GM04503 (cell line): ENCODE data around the gene NTRK3.

Experiments
- DNase-seq: peaks from one replicate; pipeline ENCODE4 v3.0.0-alpha.2; 2012; ENCODE audit warnings: low read depth

The NTRK3 gene

GRCh38 chr15:87985451-87985850 lies 271.1 kb downstream of the NTRK3 start:
- DNase-seq: no peak

DNA sequence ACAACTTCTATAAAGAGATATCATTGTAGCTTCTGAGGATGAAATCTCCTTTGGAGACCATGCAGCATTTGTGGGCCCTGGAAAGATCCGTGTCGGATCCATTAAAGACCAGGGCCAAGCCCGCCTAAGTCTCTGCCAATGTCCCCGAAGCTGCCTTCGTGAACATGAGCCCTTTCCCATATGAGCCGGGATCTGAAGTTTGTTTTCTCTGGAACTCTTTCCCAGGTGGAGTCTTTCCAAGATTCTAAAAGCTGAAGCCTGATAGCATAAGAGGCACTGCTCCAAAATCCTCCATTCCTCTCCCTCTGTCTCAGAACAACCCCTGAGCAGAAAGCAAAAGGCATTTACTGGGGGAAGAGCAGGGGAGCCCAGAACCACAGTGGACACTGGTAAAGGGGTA lies 274.6 kb downstream of the NTRK3 start:
- no peak for DNase-seq

DNA sequence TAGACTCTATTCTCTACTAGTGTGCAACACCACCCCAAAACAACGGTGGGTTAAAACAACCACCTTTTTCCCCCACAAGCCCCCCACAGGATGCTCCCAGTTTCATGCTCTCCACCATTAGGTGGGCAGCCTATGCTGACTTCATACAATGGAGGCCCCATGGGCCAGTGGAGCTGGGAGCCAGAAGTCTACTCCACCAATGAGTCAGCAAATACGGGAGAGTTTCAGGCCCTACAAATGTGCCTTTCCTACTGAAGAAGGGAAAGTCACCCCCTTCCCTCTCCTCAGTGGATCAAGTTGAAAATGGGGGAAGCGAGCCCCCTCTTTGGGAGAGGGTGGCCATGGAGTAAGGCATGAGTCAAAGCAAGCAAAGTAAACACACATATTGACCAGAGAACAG lies 278.6 kb downstream of the NTRK3 start:
- DNase-seq: no peak

DNA sequence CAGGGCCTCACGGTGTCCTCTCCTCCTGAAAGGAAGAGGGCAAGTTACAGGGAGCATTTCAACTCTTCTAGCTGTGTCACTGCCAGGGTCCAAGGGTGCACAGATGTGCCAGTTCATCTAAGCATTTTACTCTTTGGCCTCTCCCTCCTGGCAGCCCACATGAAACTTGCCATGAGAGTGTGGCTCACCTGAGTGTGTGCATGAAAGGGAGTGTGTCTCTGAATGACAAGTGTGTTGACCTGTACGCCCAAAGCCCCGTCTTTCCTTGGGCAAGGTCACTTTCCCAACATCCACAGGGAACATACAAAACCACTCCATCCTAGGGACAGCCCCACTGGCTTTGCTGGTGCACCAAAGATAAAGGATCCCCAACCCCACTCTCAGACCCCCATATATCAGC lies 280.0 kb downstream of the NTRK3 start:
- no peak for DNase-seq

- DNase-seq: no peak
Measured at GRCh38 chr15:87973501-87974215, 282.9 kb downstream of the NTRK3 start.

- no peak for DNase-seq
Measured at GRCh38 chr15:87971076-87971475, 285.5 kb downstream of the NTRK3 start.

GRCh38 chr15:87967951-87968350 lies 288.6 kb downstream of the NTRK3 start:
- DNase-seq: no peak

GRCh38 chr15:87965304-87965703 lies 291.2 kb downstream of the NTRK3 start:
- no peak for DNase-seq

DNA sequence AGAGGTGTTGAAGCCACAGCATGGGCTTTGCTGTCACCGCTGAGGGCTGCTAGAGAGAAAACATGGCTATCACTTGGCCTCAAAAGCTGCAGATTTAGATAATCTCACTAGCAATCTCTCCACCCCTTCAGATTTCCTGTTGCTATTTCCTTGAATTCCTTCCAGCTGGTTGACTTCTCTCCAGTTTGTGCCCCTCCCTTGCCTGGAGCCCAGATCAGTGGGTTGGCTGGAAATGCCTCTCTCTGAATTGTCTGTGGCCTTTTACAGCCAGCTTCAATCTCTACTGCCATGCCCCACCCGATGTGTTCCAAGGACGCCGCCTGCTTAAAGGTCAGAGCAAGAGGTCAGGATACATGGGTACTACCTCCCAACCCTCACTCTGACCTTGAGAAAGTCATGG lies 294.1 kb downstream of the NTRK3 start:
- DNase-seq: no peak

- DNase-seq: no peak
Measured at GRCh38 chr15:87961851-87962420, 294.6 kb downstream of the NTRK3 start.

GRCh38 chr15:87959662-87960061 lies 296.9 kb downstream of the NTRK3 start:
- no peak for DNase-seq

DNA sequence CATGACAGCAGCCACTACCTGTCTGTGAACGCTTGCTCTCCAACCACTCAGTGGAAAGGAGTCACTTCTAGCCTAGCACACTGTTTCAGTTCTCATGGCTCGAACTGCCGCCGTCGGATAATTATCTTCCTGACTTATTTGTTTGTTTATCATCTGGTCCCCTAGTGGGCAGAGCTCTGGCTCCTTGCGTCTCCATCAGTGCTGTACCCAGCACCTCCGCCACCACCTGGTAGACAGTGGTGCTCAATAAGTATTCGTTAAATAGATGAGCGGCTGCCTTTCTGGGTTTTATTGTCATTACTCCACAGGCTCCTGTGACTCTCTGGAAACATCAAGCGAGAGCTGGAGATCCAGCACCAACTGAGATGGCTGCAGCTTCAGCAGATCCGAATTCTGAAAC lies 297.5 kb downstream of the NTRK3 start:
- DNase-seq: no peak

DNA sequence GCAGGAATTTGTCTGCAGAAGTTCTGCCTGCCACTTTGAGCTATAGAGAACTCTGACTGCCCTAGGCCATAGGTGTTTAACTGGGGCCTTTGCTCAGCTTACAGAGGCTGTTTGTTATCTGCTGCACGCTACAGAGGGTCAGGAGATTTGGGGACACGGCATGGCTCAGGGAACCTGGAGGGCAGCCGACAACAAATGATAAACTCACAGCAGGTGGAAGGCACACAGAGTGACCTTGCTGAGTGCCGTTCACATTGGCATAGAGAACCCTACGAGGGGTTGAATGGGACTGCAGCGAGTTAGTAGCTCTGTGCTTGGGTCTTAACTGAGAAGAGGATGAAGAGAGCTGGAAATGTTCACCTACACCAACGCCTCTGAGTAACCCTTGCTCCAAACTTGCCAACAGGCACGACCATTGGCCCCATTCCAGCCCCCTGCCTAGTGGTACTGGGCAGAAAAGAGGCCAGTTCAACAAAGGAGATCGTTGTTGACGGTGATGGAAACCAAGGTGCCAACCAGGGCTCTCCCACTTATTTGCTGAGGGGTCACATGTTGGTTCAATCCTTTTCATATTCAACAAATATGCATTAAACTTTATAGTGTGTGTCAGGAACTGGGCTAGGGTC lies 301.1 kb downstream of the NTRK3 start:
- no peak for DNase-seq

GRCh38 chr15:87954793-87955192 lies 301.7 kb downstream of the NTRK3 start:
- no peak for DNase-seq

DNA sequence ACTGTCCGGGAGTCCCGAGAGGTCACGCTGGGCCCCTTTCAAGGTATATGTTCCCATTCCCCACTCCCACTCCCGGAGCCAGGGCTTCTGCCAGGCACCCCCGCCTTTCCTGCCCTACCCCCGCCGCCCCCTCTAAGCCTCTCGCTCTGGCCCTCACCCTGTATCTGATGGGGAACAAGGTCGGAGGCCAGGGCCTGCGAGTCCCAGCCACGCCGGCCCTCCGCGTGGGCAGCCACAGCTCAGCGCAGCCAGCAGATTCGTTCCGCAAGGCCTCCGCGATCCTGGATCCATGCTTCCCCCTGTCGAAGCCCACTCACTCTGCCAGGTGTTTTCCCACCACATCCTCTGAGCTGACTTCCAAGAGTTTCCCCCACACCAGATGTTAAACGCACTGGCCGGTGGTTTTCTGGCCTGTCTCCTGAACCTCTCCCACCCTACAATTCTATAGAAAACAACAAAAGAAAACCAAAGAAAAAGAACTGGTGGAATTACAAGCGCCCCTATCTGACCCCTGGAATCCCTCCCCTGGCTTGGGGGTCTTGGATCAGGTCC lies 303.7 kb downstream of the NTRK3 start:
- DNase-seq: no peak

DNA sequence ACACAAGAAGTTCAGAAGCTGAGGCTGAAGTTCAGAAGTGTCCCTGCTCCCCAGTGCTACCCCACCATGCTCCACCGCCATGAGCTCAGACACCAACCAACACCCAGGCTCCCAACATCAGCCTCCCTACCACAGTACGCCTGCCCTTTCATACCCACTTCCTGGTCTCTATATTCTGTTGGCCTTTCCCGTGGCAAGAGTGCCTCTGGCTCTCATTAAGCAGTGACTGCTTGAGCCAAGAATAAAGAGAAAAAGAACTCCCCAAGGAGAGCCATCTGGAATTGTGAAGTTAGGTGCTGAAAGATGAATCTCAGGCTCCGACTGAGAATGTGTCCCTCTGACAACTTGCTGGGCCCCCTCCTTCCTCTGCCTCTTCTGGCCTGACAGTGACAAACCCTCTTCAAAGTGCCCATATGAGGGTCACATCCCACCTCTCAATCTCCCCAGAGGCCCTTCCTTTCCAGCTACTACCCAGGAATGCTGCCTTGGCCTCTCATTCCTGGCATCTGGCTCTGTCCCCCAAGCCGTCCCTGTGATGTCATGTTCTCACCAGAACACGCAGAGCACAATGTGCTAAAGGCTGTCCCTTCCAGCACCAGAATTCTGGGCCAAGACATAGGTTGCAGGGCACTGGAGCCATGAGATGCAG lies 306.8 kb downstream of the NTRK3 start:
- no peak for DNase-seq

GRCh38 chr15:87949151-87949574 lies 307.4 kb downstream of the NTRK3 start:
- no peak for DNase-seq

DNA sequence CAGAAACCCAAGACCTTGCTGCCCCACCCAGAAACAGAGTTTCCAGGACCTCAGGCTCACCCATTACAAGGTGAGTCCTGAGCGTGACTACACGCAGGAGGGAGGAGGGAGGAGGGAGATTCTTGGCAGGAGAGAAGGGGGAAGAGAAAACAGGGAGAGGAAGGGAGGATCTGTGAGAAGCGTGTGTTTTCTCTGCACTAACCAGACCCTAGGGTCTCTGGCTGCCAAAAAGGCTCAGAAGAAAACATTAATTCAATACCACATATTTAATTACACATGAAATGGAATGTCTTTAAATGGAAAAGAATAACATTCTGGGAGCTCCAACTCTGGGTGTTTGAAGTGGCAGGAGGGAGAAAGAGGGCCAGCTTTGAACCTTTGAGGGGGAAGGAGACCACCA lies 309.0 kb downstream of the NTRK3 start:
- DNase-seq: no peak

DNA sequence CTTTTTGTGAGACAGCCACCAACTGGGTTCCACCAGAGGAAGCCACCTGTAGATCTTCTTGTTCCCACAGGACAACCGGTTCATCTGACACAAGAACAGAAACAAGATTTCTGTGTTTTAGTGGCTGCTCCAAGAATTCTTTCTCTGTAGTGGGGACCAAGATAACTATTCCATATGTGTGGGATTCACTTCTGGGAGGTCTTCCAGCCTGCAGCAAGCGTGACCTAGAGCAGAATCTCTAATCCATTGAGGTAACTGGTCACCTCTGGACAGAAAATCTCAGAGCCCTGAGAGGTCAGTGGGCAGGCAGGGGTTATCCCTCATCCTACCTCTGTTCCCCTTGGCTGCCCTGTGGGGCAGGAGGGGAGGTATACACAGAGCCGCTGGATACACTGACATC lies 311.3 kb downstream of the NTRK3 start:
- no peak for DNase-seq

- no peak for DNase-seq
Measured at GRCh38 chr15:87944691-87945090, 311.8 kb downstream of the NTRK3 start.

DNA sequence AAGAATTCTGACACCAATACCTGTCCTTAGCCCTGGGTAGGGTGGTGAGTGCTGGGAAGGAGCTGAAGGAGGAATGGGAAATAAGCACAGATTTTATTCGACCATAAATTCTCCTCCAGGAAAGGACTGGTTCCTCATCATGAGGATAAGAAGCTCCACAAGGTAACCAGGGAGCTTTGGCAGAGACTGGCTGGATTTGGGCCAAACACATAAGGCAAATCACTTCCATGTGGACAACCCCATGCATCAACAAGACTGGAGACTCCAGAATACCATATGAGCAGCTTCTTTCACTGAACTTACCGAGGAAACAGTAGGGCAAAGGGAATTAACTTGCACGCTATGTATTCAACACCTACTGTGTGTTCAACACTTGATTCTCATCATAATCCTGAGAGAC lies 312.5 kb downstream of the NTRK3 start:
- DNase-seq: no peak

GRCh38 chr15:87943626-87944025 lies 312.9 kb downstream of the NTRK3 start:
- DNase-seq: no peak

- no peak for DNase-seq
Measured at GRCh38 chr15:87942316-87942715, 314.2 kb downstream of the NTRK3 start.
